SHP77 (cell line): ENCODE measurements around the gene CUX1.
"Not testable (repeated sequence)": the region's sequence is repeated elsewhere in the genome, so short reads cannot be mapped to it uniquely, and the experiment has no call there.

Source experiments
- DNase-seq, 2 experiments: peaks; one replicate each; lab custom pipeline; 2025; lab: John Stamatoyannopoulos, UW

The CUX1 gene

GRCh38 chr7:102006695-102007094 lies 189.3 kb downstream of the CUX1 start:
- DNase-seq = no peak

DNA sequence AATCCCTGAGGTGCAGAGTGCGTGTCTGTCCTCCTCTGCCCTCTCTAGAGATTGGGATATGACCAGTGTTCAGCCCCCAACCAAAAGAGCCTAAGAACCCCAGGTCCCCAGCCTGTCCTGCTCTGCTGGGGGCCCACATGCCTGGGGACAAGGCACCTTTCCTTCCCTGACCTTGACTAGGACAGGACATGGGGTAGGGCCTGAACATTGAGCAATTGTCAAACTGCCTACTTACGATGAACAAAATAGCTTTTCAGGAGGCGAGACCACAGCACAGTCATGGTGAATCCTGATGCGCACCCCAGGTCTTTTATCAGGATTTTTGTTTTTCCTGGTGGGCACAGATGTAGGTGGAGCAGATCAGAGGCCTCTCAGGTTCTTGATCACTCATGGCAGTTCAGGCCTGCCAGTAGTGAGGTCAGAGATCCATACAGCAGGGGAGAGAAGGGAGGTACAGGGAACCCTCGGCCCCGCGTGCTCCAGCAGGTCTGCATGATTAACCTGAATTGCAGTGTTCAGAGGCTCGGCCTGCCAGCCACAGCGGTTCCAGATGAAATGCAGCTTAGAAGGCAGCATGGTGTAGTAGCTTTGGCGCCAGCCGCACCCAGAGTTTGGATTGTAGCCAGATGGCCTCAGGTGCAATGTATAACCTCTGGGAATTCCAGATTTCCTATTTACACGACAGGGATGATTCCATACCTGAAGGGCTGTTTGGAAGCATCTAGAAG lies 191.3 kb downstream of the CUX1 start:
- no peak for DNase-seq

- DNase-seq = no peak
Observed at GRCh38 chr7:102009628-102010027, 192.2 kb downstream of the CUX1 start.

GRCh38 chr7:102012112-102012830 lies 194.8 kb downstream of the CUX1 start:
- DNase-seq = not testable (repeated sequence)

- no peak for DNase-seq
Observed at GRCh38 chr7:102012941-102013461, 195.6 kb downstream of the CUX1 start.

- no peak for DNase-seq
Observed at GRCh38 chr7:102018876-102019275, 201.4 kb downstream of the CUX1 start.

- no peak for DNase-seq
Observed at GRCh38 chr7:102019461-102019860, 202.0 kb downstream of the CUX1 start.

DNA sequence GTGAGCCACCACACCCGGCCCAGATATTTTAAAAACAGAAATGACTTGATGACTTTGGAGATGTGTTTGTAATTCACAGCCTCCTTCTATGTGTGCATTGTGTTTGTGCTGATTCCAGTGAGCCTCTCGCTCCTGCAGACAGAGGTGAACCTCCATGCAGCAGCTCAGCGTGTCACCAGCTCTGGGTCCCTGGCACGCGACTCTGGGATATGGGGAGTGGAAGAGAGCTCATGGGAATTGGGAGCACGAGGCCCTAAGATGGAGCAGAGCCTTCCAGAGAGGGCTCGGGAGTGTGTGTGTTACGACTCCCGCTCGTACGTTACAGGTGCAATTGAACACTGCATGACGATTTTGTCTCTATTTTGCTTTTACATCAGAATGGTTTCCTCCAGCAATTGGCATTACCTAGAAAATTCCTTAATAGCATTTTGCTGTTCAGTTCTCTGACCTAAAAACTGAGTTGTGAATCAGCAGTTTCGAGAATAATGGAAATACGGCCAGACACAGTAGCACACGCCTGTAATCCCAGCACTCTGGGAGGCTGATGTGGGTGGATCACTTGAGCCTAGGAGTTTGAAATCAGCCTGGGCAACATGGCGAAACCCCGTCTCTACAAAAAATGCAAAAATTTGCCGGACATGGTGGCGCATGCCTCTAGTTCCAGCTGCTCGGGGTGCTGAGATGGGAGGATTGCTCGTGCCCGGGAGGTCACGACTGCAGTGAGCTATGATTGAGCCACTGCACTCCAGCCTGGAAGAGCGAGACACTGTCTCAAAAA lies 204.6 kb downstream of the CUX1 start:
- no peak for DNase-seq

DNA sequence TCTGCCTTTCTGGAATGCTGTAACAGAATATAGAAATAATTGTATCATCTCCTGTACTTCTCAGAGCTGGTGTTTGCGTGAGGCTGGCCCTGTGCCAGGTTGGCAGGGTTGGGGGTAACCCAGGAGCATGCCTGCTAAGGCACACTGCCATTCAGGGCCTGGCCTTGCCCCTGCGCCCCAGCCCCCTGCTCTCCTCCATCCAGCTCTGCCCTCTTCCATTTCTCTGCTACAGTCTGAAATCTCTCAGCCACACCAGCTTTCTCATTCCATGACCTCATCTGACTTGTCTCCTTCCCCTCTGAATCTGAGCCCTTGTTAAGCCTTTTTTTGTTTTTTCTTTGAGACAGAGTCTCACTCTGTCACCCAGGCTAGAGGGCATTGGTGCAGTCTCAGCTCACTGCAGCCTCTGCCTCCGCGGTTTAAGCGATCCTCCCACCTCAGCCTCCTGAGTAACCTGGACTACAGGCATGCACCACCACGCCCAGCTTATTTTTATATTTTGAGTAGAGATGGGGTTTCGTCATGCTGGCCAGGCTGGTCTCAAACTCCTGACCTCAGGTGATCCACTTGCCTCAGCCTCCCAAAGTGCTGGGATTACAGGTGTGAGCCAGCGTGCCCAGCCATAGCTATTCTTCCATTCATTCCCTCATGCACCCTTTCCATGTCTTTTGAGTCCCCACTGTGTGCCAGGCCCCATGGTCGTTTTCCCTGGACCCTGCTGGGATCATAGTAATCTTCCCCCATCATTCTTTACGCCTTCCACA lies 206.8 kb downstream of the CUX1 start:
- DNase-seq = no peak

- DNase-seq = no peak
Observed at GRCh38 chr7:102024769-102025391, 207.5 kb downstream of the CUX1 start.

DNA sequence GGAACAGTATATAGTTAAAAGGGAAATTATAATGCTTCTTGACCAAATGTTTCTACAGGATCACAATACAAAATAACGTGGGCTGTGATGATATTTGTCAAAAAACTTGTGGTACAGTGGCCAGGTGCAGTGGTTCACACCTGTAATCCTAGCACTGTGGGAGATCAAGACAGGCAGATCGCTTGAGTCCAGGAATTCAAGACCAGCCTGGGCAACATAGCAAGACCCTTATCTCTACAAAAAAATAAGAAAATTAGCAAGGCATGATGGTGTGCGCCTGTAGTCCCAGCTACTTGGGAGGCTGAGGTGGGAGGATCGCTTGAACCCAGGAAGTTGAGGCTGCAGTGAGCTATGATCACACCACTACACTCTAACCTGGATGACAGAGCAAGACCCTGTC lies 208.4 kb downstream of the CUX1 start:
- DNase-seq = not testable (repeated sequence)

GRCh38 chr7:102028206-102028826 lies 210.9 kb downstream of the CUX1 start:
- no peak for DNase-seq

GRCh38 chr7:102029616-102030015 lies 212.2 kb downstream of the CUX1 start:
- DNase-seq = no peak

DNA sequence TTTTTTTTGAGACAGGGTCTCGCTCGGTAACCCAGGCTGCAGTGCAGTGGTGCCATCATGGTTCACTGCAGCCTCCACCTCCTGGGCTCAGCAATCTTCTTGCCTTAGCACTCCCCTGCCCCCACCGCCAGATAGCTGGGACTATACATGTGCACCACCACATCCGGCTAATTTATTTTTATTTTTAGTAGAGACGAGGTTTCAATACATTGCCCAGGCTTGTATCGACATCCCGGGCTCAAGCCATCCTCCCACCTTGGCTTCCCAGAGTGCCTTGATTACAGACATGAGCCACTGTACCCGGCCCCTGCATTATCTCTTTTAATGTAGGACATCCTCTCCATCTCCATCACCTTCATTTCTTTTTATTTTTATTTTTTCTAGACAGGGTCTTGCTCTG lies 213.3 kb downstream of the CUX1 start:
- no peak for DNase-seq

GRCh38 chr7:102036958-102037357 lies 219.5 kb downstream of the CUX1 start:
- no peak for DNase-seq

DNA sequence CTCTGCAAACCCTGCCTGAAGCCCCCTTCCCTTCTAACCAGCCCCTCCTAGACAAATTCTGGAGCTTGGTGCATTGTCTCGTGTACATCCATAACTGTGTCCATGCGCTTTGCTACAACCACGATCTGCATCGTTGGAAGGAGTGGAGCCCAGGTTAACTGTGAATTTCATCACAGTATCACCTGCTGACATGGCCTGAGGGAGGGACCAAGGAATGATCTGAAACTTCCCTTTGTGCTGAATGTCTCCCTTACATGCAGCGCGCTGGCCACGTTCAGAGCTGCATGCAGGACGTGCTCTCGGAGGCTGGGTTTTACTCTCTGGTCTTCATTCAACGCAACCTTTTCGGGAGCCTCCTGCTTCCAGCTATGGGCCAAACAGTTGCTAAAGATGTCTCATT lies 222.3 kb downstream of the CUX1 start:
- no peak for DNase-seq

DNA sequence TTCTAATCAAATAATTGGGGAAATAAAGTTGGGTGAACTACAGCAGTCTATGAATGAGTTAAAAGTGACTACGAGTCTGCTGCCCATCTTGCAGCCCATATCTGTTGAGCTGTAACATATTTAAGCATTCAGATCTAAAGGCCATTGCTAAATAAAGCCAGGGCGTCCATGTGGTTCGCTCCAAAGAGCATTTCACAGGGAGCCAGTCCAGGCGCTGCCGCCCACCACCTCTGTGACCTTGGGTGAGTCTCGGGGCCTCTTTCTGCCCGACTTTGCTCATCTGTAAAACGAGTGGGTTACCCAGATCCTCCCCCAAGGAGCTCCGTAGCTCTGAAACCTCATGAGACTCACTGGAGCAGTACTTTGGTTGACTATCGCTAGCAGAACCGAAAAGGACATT lies 223.1 kb downstream of the CUX1 start:
- no peak for DNase-seq

DNA sequence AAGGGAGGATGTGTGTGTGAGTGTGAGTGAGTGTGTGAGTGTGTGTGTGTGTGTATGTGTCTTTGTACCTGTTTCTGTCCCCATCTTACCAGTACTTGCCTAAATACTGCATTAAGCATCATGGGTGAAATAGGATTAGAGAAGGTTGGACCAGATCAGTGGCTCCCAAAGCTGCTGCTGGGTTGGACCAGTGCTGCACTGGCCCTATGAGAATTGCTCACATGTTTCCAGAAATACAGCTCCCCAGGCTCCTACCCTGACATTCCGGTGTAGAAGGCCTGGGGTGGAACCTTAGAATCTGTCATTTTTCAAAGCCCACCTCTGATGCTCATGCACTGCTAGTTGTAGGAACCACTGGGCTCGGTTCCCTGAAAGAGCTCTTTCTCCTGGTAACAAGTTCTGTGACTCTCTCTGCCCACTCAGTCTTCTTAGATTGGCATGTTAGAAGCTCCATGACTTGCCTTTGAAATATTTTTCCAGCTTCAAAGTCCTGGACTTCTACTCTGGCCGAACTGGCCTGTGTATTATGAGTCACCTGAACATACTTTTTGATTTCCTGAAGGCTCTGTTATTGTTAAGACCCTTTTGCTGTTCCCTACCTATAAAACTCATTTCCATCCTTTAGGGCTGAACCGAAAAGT lies 224.7 kb downstream of the CUX1 start:
- no peak for DNase-seq

DNA sequence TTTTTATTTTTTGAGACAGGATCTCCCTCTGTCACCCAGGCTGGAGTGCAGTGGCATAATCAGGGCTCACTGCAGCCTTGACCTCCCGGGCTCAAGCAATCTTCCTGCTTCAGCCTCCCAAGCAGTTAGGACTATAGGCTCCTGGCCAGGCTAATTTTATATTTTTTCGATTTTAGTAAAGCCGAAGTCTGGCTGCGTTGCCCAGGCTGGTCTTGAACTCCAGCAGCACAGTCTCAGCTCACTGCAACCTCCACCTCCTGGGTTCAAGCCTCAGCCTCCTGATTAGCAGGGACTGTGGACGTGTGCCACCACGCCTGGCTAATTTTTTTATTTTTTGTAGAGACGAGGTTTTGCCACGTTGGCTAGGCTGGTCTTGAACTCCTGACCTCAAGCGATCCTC lies 225.4 kb downstream of the CUX1 start:
- DNase-seq = not testable (repeated sequence)

GRCh38 chr7:102044641-102044983 lies 227.2 kb downstream of the CUX1 start:
- no peak for DNase-seq
